Measurements from ENCODE around the gene SMCP. TPM values are rescaled to one million over a fixed set of nuclear protein-coding genes. Genes with fewer than 3 reads are reported as not detected.

SMCP gene
- total and polyA plus RNA-seq, 7 donors = not detected

- Histone ChIP-seq H3K4me3 (no peak overlapping the region), H3K36me3 (no peaks in the 10 kb centered on the region), H3K27ac (no peak overlapping the region), H3K4me1 (no peaks in the 10 kb centered on the region), H3K9me3 (no peaks in the 10 kb centered on the region), H3K27me3 (peaks cover 0 to 4% (median 0%) of the 10 kb centered on the region in 3 donors)
- DNase-seq = no peak
- TF ChIP-seq POLR2AphosphoS5 (IDR thresholded peaks at IDR 0.05) (no peak), POLR2A (IDR thresholded peaks at IDR 0.05) (no peak), CTCF (IDR thresholded peaks at IDR 0.05) (no peak), EP300 (IDR thresholded peaks at IDR 0.05) (no peak)
- intact Hi-C loops (cut with DNase I) = no loop called here
- 71 to 75% methylated on average over 5 of the region's 5 CpGs for WGBS, 2 donors
These were observed 23.5 kb downstream of the SMCP start for GRCh38 chr1:152901631-152902030.

GRCh38 chr1:152902636-152903035 is 24.5 kb downstream of the SMCP start:
- WGBS, 2 donors = 52 to 56% methylated on average over 4 of the region's 4 CpGs
- Histone ChIP-seq H3K9me3 (no peaks in the 10 kb centered on the region), H3K4me3 (no peak overlapping the region), H3K27me3 (peaks cover 0 to 4% (median 0%) of the 10 kb centered on the region in 3 donors), H3K4me1 (no peaks in the 10 kb centered on the region), H3K27ac (no peak overlapping the region), H3K36me3 (no peaks in the 10 kb centered on the region)
- no peak for DNase-seq
- no peak for TF ChIP-seq CTCF (IDR thresholded peaks at IDR 0.05)
- no peak for TF ChIP-seq EP300 (IDR thresholded peaks at IDR 0.05)
- TF ChIP-seq POLR2AphosphoS5 (IDR thresholded peaks at IDR 0.05) = no peak
- TF ChIP-seq POLR2A (IDR thresholded peaks at IDR 0.05) = no peak
- intact Hi-C loops (cut with DNase I) = no loop called here

GRCh38 chr1:152904688-152905440 is 26.7 kb downstream of the SMCP start:
- DNase-seq = no peak
- Histone ChIP-seq H3K4me1 (no peaks in the 10 kb centered on the region), H3K4me3 (no peak overlapping the region), H3K36me3 (no peaks in the 10 kb centered on the region), H3K27me3 (peaks cover 0 to 11% (median 0%) of the 10 kb centered on the region in 3 donors), H3K9me3 (no peaks in the 10 kb centered on the region), H3K27ac (no peak overlapping the region)
- WGBS, 2 donors = 69 to 86% methylated on average over 7 of the region's 7 CpGs
- intact Hi-C loops (cut with DNase I) = no loop called here
- TF ChIP-seq EP300 (IDR thresholded peaks at IDR 0.05) = no peak

- no peak overlapping the region for H3K4me3 ChIP-seq
- 42 to 62% methylated on average over 5 of the region's 5 CpGs for WGBS, 2 donors
- no peak for DNase-seq
- no peaks in the 10 kb centered on the region for H3K36me3 ChIP-seq
- intact Hi-C loops (cut with DNase I) = no loop called here
- no peak for TF ChIP-seq CTCF (IDR thresholded peaks at IDR 0.05)
- TF ChIP-seq POLR2AphosphoS5 (IDR thresholded peaks at IDR 0.05) = no peak
- no peak for TF ChIP-seq EP300 (IDR thresholded peaks at IDR 0.05)
- TF ChIP-seq POLR2A (IDR thresholded peaks at IDR 0.05) = no peak
- no peaks in the 10 kb centered on the region for H3K9me3 ChIP-seq
- no peaks in the 10 kb centered on the region for H3K4me1 ChIP-seq
- H3K27ac ChIP-seq = no peak overlapping the region
- H3K27me3 ChIP-seq = peaks cover 0 to 11% (median 0%) of the 10 kb centered on the region in 3 donors
These were observed 28.0 kb downstream of the SMCP start for GRCh38 chr1:152906023-152906565.

GRCh38 chr1:152907686-152908601 is 29.8 kb downstream of the SMCP start, which contains the start of gene IVL:
Gene IVL, plus strand, starts transcription at chr1:152908546. Its CDS starts 1,252 bp downstream, at chr1:152909798.
- H3K4me1 ChIP-seq = no peaks in the 10 kb centered on the region
- H3K27me3 ChIP-seq = peaks cover 0 to 7% (median 0%) of the 10 kb centered on the region in 3 donors
- H3K4me3 ChIP-seq = no peak within 1 kb of the TSS
- no peak for TF ChIP-seq POLR2A (IDR thresholded peaks at IDR 0.05)
- intact Hi-C loops (cut with DNase I) = no loop called here
- H3K36me3 ChIP-seq = no peaks in the 10 kb centered on the region
- 75 to 80% methylated on average over 4 of the region's 4 CpGs for WGBS, 2 donors
- no peak for DNase-seq
- H3K9me3 ChIP-seq = no peaks in the 10 kb centered on the region
- H3K27ac ChIP-seq = no peak within 1 kb of the TSS
